Measurements from ENCODE around the gene ITPKA.

The ITPKA gene

DNA sequence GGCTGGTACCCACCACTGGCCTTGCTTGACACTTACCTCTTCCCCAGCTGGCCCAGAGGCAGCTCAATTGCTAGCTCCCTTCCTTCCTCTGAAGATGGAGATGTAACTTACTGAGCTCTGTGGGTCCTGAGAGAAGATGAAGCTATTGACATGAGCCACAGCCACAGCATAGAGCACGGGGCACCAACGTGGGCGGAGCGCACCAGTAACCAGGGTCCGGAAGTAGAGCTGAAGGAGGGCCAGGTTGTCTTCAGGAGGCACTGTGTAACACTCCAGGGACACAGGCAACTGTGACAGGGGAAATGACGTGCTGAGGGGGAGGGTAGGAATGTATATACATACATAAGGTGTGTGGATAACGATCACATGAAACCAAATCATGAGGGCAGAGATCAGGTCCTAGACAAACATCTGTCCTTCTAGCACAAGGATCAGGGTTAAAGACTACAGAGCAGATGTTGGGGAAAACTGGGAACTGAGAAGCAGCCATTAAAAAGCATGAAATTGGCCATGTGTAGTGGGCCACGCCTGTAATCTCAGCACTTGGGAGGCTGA is 24.3 kb downstream of the ITPKA start:
- no peak overlapping the region for H3K4me2 ChIP-seq (ENCODE audit: low read length)
- H3K36me3 ChIP-seq (ENCODE audit: control insufficient read depth, insufficient read depth, low read length) = no peaks in the 10 kb centered on the region
- no peak overlapping the region for H3K23ac ChIP-seq (ENCODE audit: low read length)
- H3K4ac ChIP-seq (ENCODE audit: low read depth, low read length) = no peak overlapping the region
- no peak for DNase-seq
- WGBS (ENCODE audit: extremely low coverage, insufficient coverage, low lambda C conversion rate) = no CpG with 5 or more reads among the region's 8 CpGs
- no peak overlapping the region for H3K27ac ChIP-seq (ENCODE audit: low read depth, low read length)
- H2BK15ac ChIP-seq (replicated peaks; ENCODE audit: low read depth) = no peak overlapping the region
- no peaks in the 10 kb centered on the region for H3K79me2 ChIP-seq (ENCODE audit: control insufficient read depth, insufficient read depth, low read length)
- H2BK120ac ChIP-seq (ENCODE audit: low read depth, low read length) = no peak overlapping the region
- H3K4me3 ChIP-seq (ENCODE audit: low read length) = no peak overlapping the region
- H3K18ac ChIP-seq (ENCODE audit: low read length) = no peak overlapping the region
- no peak overlapping the region for H2AK5ac ChIP-seq (ENCODE audit: low read length)
- H3K79me1 ChIP-seq (ENCODE audit: low read length) = no peaks in the 10 kb centered on the region
- no peaks in the 10 kb centered on the region for H3K4me1 ChIP-seq (ENCODE audit: control insufficient read depth, low read depth, low read length)
- H4K5ac ChIP-seq (ENCODE audit: low read length) = no peak overlapping the region
- H3K56ac ChIP-seq (ENCODE audit: low read length) = no peak overlapping the region
- no peak overlapping the region for H3K9ac ChIP-seq (ENCODE audit: low read length)
- no peak overlapping the region for H4K8ac ChIP-seq (ENCODE audit: low read depth, low read length)
- H3K27me3 ChIP-seq (ENCODE audit: insufficient read depth, low read length, poor library complexity) = peaks cover under 1% of the 10 kb centered on the region
- H2BK5ac ChIP-seq (ENCODE audit: low read length) = no peak overlapping the region

GRCh38 chr15:41520636-41521035 is 27.0 kb downstream of the ITPKA start:
- Histone ChIP-seq H3K79me2 (ENCODE audit: control insufficient read depth, insufficient read depth, low read length) (no peaks in the 10 kb centered on the region), H3K36me3 (ENCODE audit: control insufficient read depth, insufficient read depth, low read length) (no peaks in the 10 kb centered on the region)
- no CpG with 5 or more reads among the region's 17 CpGs for WGBS (ENCODE audit: extremely low coverage, insufficient coverage, low lambda C conversion rate)

GRCh38 chr15:41521614-41522013 is 27.9 kb downstream of the ITPKA start:
- Histone ChIP-seq H4K5ac (ENCODE audit: low read length) (no peak overlapping the region), H3K9ac (ENCODE audit: low read length) (no peak overlapping the region), H3K4me2 (ENCODE audit: low read length) (no peak overlapping the region), H3K4me1 (ENCODE audit: control insufficient read depth, low read depth, low read length) (no peaks in the 10 kb centered on the region), H3K27ac (ENCODE audit: low read depth, low read length) (no peak overlapping the region), H3K56ac (ENCODE audit: low read length) (no peak overlapping the region), H2BK120ac (ENCODE audit: low read depth, low read length) (no peak overlapping the region), H2BK5ac (ENCODE audit: low read length) (no peak overlapping the region), H4K8ac (ENCODE audit: low read depth, low read length) (no peak overlapping the region), H3K79me2 (ENCODE audit: control insufficient read depth, insufficient read depth, low read length) (no peaks in the 10 kb centered on the region), H2BK15ac (replicated peaks; ENCODE audit: low read depth) (no peak overlapping the region), H3K36me3 (ENCODE audit: control insufficient read depth, insufficient read depth, low read length) (peaks cover 1% of the 10 kb centered on the region), H2AK5ac (ENCODE audit: low read length) (no peak overlapping the region), H3K4ac (ENCODE audit: low read depth, low read length) (no peak overlapping the region), H3K27me3 (ENCODE audit: insufficient read depth, low read length, poor library complexity) (no peaks in the 10 kb centered on the region), H3K4me3 (ENCODE audit: low read length) (no peak overlapping the region), H3K79me1 (ENCODE audit: low read length) (no peaks in the 10 kb centered on the region), H3K23ac (ENCODE audit: low read length) (no peak overlapping the region), H3K18ac (ENCODE audit: low read length) (no peak overlapping the region)
- WGBS (ENCODE audit: extremely low coverage, insufficient coverage, low lambda C conversion rate) = no CpG with 5 or more reads among the region's 9 CpGs
- DNase-seq = no peak

More at GRCh38 chr15:41520636-41521035, 27.0 kb downstream of the ITPKA start:
- Histone ChIP-seq H4K8ac (ENCODE audit: low read depth, low read length) (no peak overlapping the region), H3K4me2 (ENCODE audit: low read length) (no peak overlapping the region), H3K18ac (ENCODE audit: low read length) (no peak overlapping the region), H2BK5ac (ENCODE audit: low read length) (no peak overlapping the region), H3K27ac (ENCODE audit: low read depth, low read length) (no peak overlapping the region), H3K56ac (ENCODE audit: low read length) (no peak overlapping the region), H2BK15ac (replicated peaks; ENCODE audit: low read depth) (no peak overlapping the region), H3K9ac (ENCODE audit: low read length) (no peak overlapping the region), H3K4ac (ENCODE audit: low read depth, low read length) (no peak overlapping the region), H2BK120ac (ENCODE audit: low read depth, low read length) (no peak overlapping the region), H3K79me1 (ENCODE audit: low read length) (no peaks in the 10 kb centered on the region), H3K23ac (ENCODE audit: low read length) (no peak overlapping the region), H3K4me1 (ENCODE audit: control insufficient read depth, low read depth, low read length) (no peaks in the 10 kb centered on the region), H2AK5ac (ENCODE audit: low read length) (no peak overlapping the region), H4K5ac (ENCODE audit: low read length) (no peak overlapping the region), H3K27me3 (ENCODE audit: insufficient read depth, low read length, poor library complexity) (no peaks in the 10 kb centered on the region), H3K4me3 (ENCODE audit: low read length) (no peak overlapping the region)
- no peak for DNase-seq

GRCh38 chr15:41523097-41523496 is 29.4 kb downstream of the ITPKA start:
- Histone ChIP-seq H4K8ac (ENCODE audit: low read depth, low read length) (no peak overlapping the region), H3K56ac (ENCODE audit: low read length) (no peak overlapping the region), H3K79me2 (ENCODE audit: control insufficient read depth, insufficient read depth, low read length) (no peaks in the 10 kb centered on the region), H3K27me3 (ENCODE audit: insufficient read depth, low read length, poor library complexity) (no peaks in the 10 kb centered on the region), H3K18ac (ENCODE audit: low read length) (no peak overlapping the region), H2BK5ac (ENCODE audit: low read length) (no peak overlapping the region), H3K36me3 (ENCODE audit: control insufficient read depth, insufficient read depth, low read length) (peaks cover 11% of the 10 kb centered on the region), H3K4me1 (ENCODE audit: control insufficient read depth, low read depth, low read length) (no peaks in the 10 kb centered on the region), H3K4ac (ENCODE audit: low read depth, low read length) (no peak overlapping the region), H3K23ac (ENCODE audit: low read length) (no peak overlapping the region), H3K4me3 (ENCODE audit: low read length) (no peak overlapping the region), H3K79me1 (ENCODE audit: low read length) (no peaks in the 10 kb centered on the region), H3K27ac (ENCODE audit: low read depth, low read length) (no peak overlapping the region), H4K5ac (ENCODE audit: low read length) (no peak overlapping the region), H3K9ac (ENCODE audit: low read length) (no peak overlapping the region), H2BK15ac (replicated peaks; ENCODE audit: low read depth) (no peak overlapping the region), H2BK120ac (ENCODE audit: low read depth, low read length) (no peak overlapping the region), H2AK5ac (ENCODE audit: low read length) (no peak overlapping the region), H3K4me2 (ENCODE audit: low read length) (no peak overlapping the region)
- DNase-seq = no peak
- WGBS (ENCODE audit: extremely low coverage, insufficient coverage, low lambda C conversion rate) = no CpG with 5 or more reads among the region's 5 CpGs

DNA sequence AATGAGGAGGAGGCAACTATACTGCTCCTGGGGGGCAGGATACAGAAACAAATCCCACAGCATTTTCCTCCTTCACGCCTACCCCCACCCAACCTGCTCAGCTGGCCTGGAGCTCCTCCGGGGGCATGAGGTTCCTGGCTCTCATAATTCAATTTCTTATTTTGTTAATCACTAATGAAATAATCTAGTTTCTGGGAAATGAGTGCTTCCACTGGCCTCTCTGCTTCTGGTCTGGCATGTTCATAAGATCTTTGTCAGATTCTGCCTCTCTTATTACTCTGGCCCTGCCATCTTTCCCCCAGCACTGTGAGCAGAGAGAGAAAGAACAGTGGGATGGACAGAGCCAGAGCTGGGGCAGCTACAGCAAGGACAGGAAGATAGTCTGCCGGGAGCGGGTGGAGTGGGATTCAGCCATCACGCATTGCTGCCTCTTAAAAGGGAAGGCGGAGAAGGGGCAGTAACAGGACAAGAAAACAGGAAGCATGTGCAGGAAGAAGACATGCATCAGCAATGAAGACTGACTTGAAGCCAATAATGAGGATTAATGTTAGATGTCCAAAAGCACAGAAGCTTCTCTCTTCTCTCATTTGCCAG is 36.8 kb downstream of the ITPKA start:
- H3K4me2 ChIP-seq (ENCODE audit: low read length) = no peak overlapping the region
- no peak overlapping the region for H3K56ac ChIP-seq (ENCODE audit: low read length)
- H3K79me1 ChIP-seq (ENCODE audit: low read length) = no peaks in the 10 kb centered on the region
- no peak overlapping the region for H3K4me3 ChIP-seq (ENCODE audit: low read length)
- WGBS (ENCODE audit: extremely low coverage, insufficient coverage, low lambda C conversion rate) = no CpG with 5 or more reads among the region's 6 CpGs
- DNase-seq = no peak
- H3K18ac ChIP-seq (ENCODE audit: low read length) = no peak overlapping the region
- no peak overlapping the region for H4K5ac ChIP-seq (ENCODE audit: low read length)
- no peak overlapping the region for H3K9ac ChIP-seq (ENCODE audit: low read length)
- no peak overlapping the region for H2BK5ac ChIP-seq (ENCODE audit: low read length)
- H2BK15ac ChIP-seq (replicated peaks; ENCODE audit: low read depth) = no peak overlapping the region
- no peaks in the 10 kb centered on the region for H3K4me1 ChIP-seq (ENCODE audit: control insufficient read depth, low read depth, low read length)
- no peak overlapping the region for H3K23ac ChIP-seq (ENCODE audit: low read length)
- peaks cover 23% of the 10 kb centered on the region for H3K36me3 ChIP-seq (ENCODE audit: control insufficient read depth, insufficient read depth, low read length)
- no peak overlapping the region for H2AK5ac ChIP-seq (ENCODE audit: low read length)
- no peaks in the 10 kb centered on the region for H3K79me2 ChIP-seq (ENCODE audit: control insufficient read depth, insufficient read depth, low read length)
- no peaks in the 10 kb centered on the region for H3K27me3 ChIP-seq (ENCODE audit: insufficient read depth, low read length, poor library complexity)
- no peak overlapping the region for H3K27ac ChIP-seq (ENCODE audit: low read depth, low read length)
- H4K8ac ChIP-seq (ENCODE audit: low read depth, low read length) = no peak overlapping the region
- H2BK120ac ChIP-seq (ENCODE audit: low read depth, low read length) = no peak overlapping the region
- H3K4ac ChIP-seq (ENCODE audit: low read depth, low read length) = no peak overlapping the region

- H3K4ac ChIP-seq (ENCODE audit: low read depth, low read length) = no peak overlapping the region
- H3K4me2 ChIP-seq (ENCODE audit: low read length) = no peak overlapping the region
- H3K56ac ChIP-seq (ENCODE audit: low read length) = no peak overlapping the region
- no peak overlapping the region for H3K23ac ChIP-seq (ENCODE audit: low read length)
- peaks cover 6% of the 10 kb centered on the region for H3K36me3 ChIP-seq (ENCODE audit: control insufficient read depth, insufficient read depth, low read length)
- no peak overlapping the region for H3K4me3 ChIP-seq (ENCODE audit: low read length)
- no peak overlapping the region for H3K9ac ChIP-seq (ENCODE audit: low read length)
- no peaks in the 10 kb centered on the region for H3K79me1 ChIP-seq (ENCODE audit: low read length)
- no peak overlapping the region for H4K5ac ChIP-seq (ENCODE audit: low read length)
- no peak overlapping the region for H3K18ac ChIP-seq (ENCODE audit: low read length)
- no peak for DNase-seq
- H3K27ac ChIP-seq (ENCODE audit: low read depth, low read length) = no peak overlapping the region
- H3K27me3 ChIP-seq (ENCODE audit: insufficient read depth, low read length, poor library complexity) = no peaks in the 10 kb centered on the region
- H2BK5ac ChIP-seq (ENCODE audit: low read length) = no peak overlapping the region
- WGBS (ENCODE audit: extremely low coverage, insufficient coverage, low lambda C conversion rate) = no CpG with 5 or more reads among the region's 1 CpG
- H3K4me1 ChIP-seq (ENCODE audit: control insufficient read depth, low read depth, low read length) = no peaks in the 10 kb centered on the region
- no peak overlapping the region for H4K8ac ChIP-seq (ENCODE audit: low read depth, low read length)
- no peaks in the 10 kb centered on the region for H3K79me2 ChIP-seq (ENCODE audit: control insufficient read depth, insufficient read depth, low read length)
- H2BK120ac ChIP-seq (ENCODE audit: low read depth, low read length) = no peak overlapping the region
- H2AK5ac ChIP-seq (ENCODE audit: low read length) = no peak overlapping the region
- no peak overlapping the region for H2BK15ac ChIP-seq (replicated peaks; ENCODE audit: low read depth)
Measured at GRCh38 chr15:41535544-41535943, 41.9 kb downstream of the ITPKA start.
